ENCODE results near the gene GSTA3.
"Not testable (repeated sequence)": the region's sequence is repeated elsewhere in the genome, so short reads cannot be mapped to it uniquely, and the experiment has no call there.

The GSTA3 gene

GRCh38 chr6:52887910-52888524 lies 21.5 kb downstream of the GSTA3 start:
- H3K9me3 ChIP-seq (ENCODE audit: control insufficient read depth, low read length), result no peaks in the 10 kb centered on the region
- no peak overlapping the region for H3K4me3 ChIP-seq (ENCODE audit: extremely low read depth, insufficient read depth, low read length, poor library complexity, severe bottlenecking)
- H3K4me1 ChIP-seq (ENCODE audit: control insufficient read depth, insufficient read depth, low read length, poor library complexity, severe bottlenecking), result no peaks in the 10 kb centered on the region
- no peak overlapping the region for H3K27ac ChIP-seq (ENCODE audit: low read depth, low read length, severe bottlenecking)
- 86 to 90% methylated on average over 1 to 2 of the region's 3 CpGs for WGBS, 2 experiments (ENCODE audit: insufficient coverage in 2 of 2)
- no peaks in the 10 kb centered on the region for H3K36me3 ChIP-seq (ENCODE audit: control insufficient read depth, insufficient read depth, low read length)

GRCh38 chr6:52881996-52882841 lies 27.3 kb downstream of the GSTA3 start:
- Histone ChIP-seq H3K4me3 (ENCODE audit: extremely low read depth, insufficient read depth, low read length, poor library complexity, severe bottlenecking) (no peak overlapping the region), H3K4me1 (ENCODE audit: control insufficient read depth, insufficient read depth, low read length, poor library complexity, severe bottlenecking) (peaks cover 5% of the 10 kb centered on the region), H3K9me3 (ENCODE audit: control insufficient read depth, low read length) (no peaks in the 10 kb centered on the region), H3K27ac (ENCODE audit: low read depth, low read length, severe bottlenecking) (no peak overlapping the region), H3K36me3 (ENCODE audit: control insufficient read depth, insufficient read depth, low read length) (no peaks in the 10 kb centered on the region)
- WGBS, 2 experiments (ENCODE audit: insufficient coverage in 2 of 2), result 48 to 51% methylated on average over 9 of the region's 18 CpGs

- Histone ChIP-seq H3K4me1 (ENCODE audit: control insufficient read depth, insufficient read depth, low read length, poor library complexity, severe bottlenecking) (peaks cover 11% of the 10 kb centered on the region), H3K4me3 (ENCODE audit: extremely low read depth, insufficient read depth, low read length, poor library complexity, severe bottlenecking) (no peak overlapping the region), H3K27ac (ENCODE audit: low read depth, low read length, severe bottlenecking) (no peak overlapping the region), H3K36me3 (ENCODE audit: control insufficient read depth, insufficient read depth, low read length) (no peaks in the 10 kb centered on the region), H3K9me3 (ENCODE audit: control insufficient read depth, low read length) (no peaks in the 10 kb centered on the region)
- 83 to 84% methylated on average over 3 of the region's 4 CpGs for WGBS, 2 experiments (ENCODE audit: insufficient coverage in 2 of 2)
Observed at GRCh38 chr6:52881662-52881995, 27.9 kb downstream of the GSTA3 start.

- WGBS, 2 experiments (ENCODE audit: insufficient coverage in 2 of 2), result 100% methylated on average over 1 of the region's 2 CpGs; no CpG with 5 or more reads in 1 of the 2 experiments
- peaks cover 15% of the 10 kb centered on the region for H3K4me1 ChIP-seq (ENCODE audit: control insufficient read depth, insufficient read depth, low read length, poor library complexity, severe bottlenecking)
- no peak overlapping the region for H3K4me3 ChIP-seq (ENCODE audit: extremely low read depth, insufficient read depth, low read length, poor library complexity, severe bottlenecking)
- H3K36me3 ChIP-seq (ENCODE audit: control insufficient read depth, insufficient read depth, low read length), result no peaks in the 10 kb centered on the region
- H3K27ac ChIP-seq (ENCODE audit: low read depth, low read length, severe bottlenecking), result no peak overlapping the region
- no peaks in the 10 kb centered on the region for H3K9me3 ChIP-seq (ENCODE audit: control insufficient read depth, low read length)
Observed at GRCh38 chr6:52877786-52878185, 31.7 kb downstream of the GSTA3 start.

- WGBS, 2 experiments (ENCODE audit: insufficient coverage in 2 of 2), result 71 to 100% methylated on average over 1 to 2 of the region's 3 CpGs
- H3K27ac ChIP-seq (ENCODE audit: low read depth, low read length, severe bottlenecking), result no peak overlapping the region
Observed at GRCh38 chr6:52877168-52877567, 32.3 kb downstream of the GSTA3 start.

GRCh38 chr6:52876056-52876787 lies 33.3 kb downstream of the GSTA3 start:
- no peak overlapping the region for H3K27ac ChIP-seq (ENCODE audit: low read depth, low read length, severe bottlenecking)
- H3K4me3 ChIP-seq (ENCODE audit: extremely low read depth, insufficient read depth, low read length, poor library complexity, severe bottlenecking), result no peak overlapping the region
- WGBS, 2 experiments (ENCODE audit: insufficient coverage in 2 of 2), result 84 to 92% methylated on average over 5 to 6 of the region's 7 CpGs
- H3K4me1 ChIP-seq (ENCODE audit: control insufficient read depth, insufficient read depth, low read length, poor library complexity, severe bottlenecking), result peaks cover 15% of the 10 kb centered on the region
- no peaks in the 10 kb centered on the region for H3K36me3 ChIP-seq (ENCODE audit: control insufficient read depth, insufficient read depth, low read length)
- H3K9me3 ChIP-seq (ENCODE audit: control insufficient read depth, low read length), result no peaks in the 10 kb centered on the region

More at GRCh38 chr6:52877168-52877567, 32.3 kb downstream of the GSTA3 start:
- Histone ChIP-seq H3K4me3 (ENCODE audit: extremely low read depth, insufficient read depth, low read length, poor library complexity, severe bottlenecking) (no peak overlapping the region), H3K9me3 (ENCODE audit: control insufficient read depth, low read length) (no peaks in the 10 kb centered on the region), H3K36me3 (ENCODE audit: control insufficient read depth, insufficient read depth, low read length) (no peaks in the 10 kb centered on the region), H3K4me1 (ENCODE audit: control insufficient read depth, insufficient read depth, low read length, poor library complexity, severe bottlenecking) (peaks cover 15% of the 10 kb centered on the region)

- WGBS, 2 experiments (ENCODE audit: insufficient coverage in 2 of 2), result 92 to 100% methylated on average over 2 to 3 of the region's 4 CpGs
- Histone ChIP-seq H3K36me3 (ENCODE audit: control insufficient read depth, insufficient read depth, low read length) (no peaks in the 10 kb centered on the region), H3K4me1 (ENCODE audit: control insufficient read depth, insufficient read depth, low read length, poor library complexity, severe bottlenecking) (peaks cover 8% of the 10 kb centered on the region), H3K4me3 (ENCODE audit: extremely low read depth, insufficient read depth, low read length, poor library complexity, severe bottlenecking) (no peak overlapping the region), H3K9me3 (ENCODE audit: control insufficient read depth, low read length) (no peaks in the 10 kb centered on the region), H3K27ac (ENCODE audit: low read depth, low read length, severe bottlenecking) (no peak overlapping the region)
Observed at GRCh38 chr6:52872031-52872430, 37.5 kb downstream of the GSTA3 start.

GRCh38 chr6:52871621-52872020 lies 37.9 kb downstream of the GSTA3 start:
- H3K9me3 ChIP-seq (ENCODE audit: control insufficient read depth, low read length), result no peaks in the 10 kb centered on the region
- no peaks in the 10 kb centered on the region for H3K36me3 ChIP-seq (ENCODE audit: control insufficient read depth, insufficient read depth, low read length)
- WGBS, 2 experiments (ENCODE audit: insufficient coverage in 2 of 2), result 84 to 100% methylated on average over 1 to 3 of the region's 3 CpGs
- peaks cover 4% of the 10 kb centered on the region for H3K4me1 ChIP-seq (ENCODE audit: control insufficient read depth, insufficient read depth, low read length, poor library complexity, severe bottlenecking)
- H3K4me3 ChIP-seq (ENCODE audit: extremely low read depth, insufficient read depth, low read length, poor library complexity, severe bottlenecking), result no peak overlapping the region
- H3K27ac ChIP-seq (ENCODE audit: low read depth, low read length, severe bottlenecking), result no peak overlapping the region

- 90 to 100% methylated on average over 1 of the region's 3 CpGs for WGBS, 2 experiments (ENCODE audit: insufficient coverage in 2 of 2)
- not testable (repeated sequence) for H3K4me1 ChIP-seq (ENCODE audit: control insufficient read depth, insufficient read depth, low read length, poor library complexity, severe bottlenecking)
Observed at GRCh38 chr6:52870335-52871091, 39.0 kb downstream of the GSTA3 start.

GRCh38 chr6:52868899-52869298 lies 40.6 kb downstream of the GSTA3 start:
- not testable (repeated sequence) for H3K4me1 ChIP-seq (ENCODE audit: control insufficient read depth, insufficient read depth, low read length, poor library complexity, severe bottlenecking); H3K27ac ChIP-seq (ENCODE audit: low read depth, low read length, severe bottlenecking); H3K9me3 ChIP-seq (ENCODE audit: control insufficient read depth, low read length); H3K4me3 ChIP-seq (ENCODE audit: extremely low read depth, insufficient read depth, low read length, poor library complexity, severe bottlenecking); H3K36me3 ChIP-seq (ENCODE audit: control insufficient read depth, insufficient read depth, low read length)
- WGBS, 2 experiments (ENCODE audit: insufficient coverage in 2 of 2), result 82 to 86% methylated on average over 2 to 3 of the region's 5 CpGs

More at GRCh38 chr6:52870335-52871091, 39.0 kb downstream of the GSTA3 start:
- H3K4me3 ChIP-seq (ENCODE audit: extremely low read depth, insufficient read depth, low read length, poor library complexity, severe bottlenecking); H3K36me3 ChIP-seq (ENCODE audit: control insufficient read depth, insufficient read depth, low read length); H3K9me3 ChIP-seq (ENCODE audit: control insufficient read depth, low read length); H3K27ac ChIP-seq (ENCODE audit: low read depth, low read length, severe bottlenecking): not testable (repeated sequence)
